ENCODE measurements around the gene HNRNPUL1. TPM values are rescaled to one million over a fixed set of nuclear protein-coding genes. Genes with fewer than 3 reads are reported as not detected.

HNRNPUL1 gene
- total RNA-seq, 4 donors from 2014 or later: 129 to 180 (median 150) TPM

- TF ChIP-seq CTCF (IDR thresholded peaks at IDR 0.05) (no peak), POLR2A (IDR thresholded peaks at IDR 0.05) (no peak)
- no peak for DNase-seq
- 76 to 80% methylated on average over 7 of the region's 7 CpGs for WGBS, 2 donors
- Histone ChIP-seq H3K27me3 (no peaks in the 10 kb centered on the region), H3K27ac (peak overlapping the region; percentile 37 to 73 (median 63)), H3K4me1 (peaks cover 23 to 51% of the 10 kb centered on the region in 2 donors), H3K36me3 (peaks cover 49 to 65% of the 10 kb centered on the region in 2 donors), H3K9me3 (no peaks in the 10 kb centered on the region), H3K4me3 (replicated peaks in 1 of 3) (no peak overlapping the region)
- intact Hi-C loops (cut with DNase I): no loop called here
Observed at GRCh38 chr19:41297628-41298347, 33.6 kb downstream of the HNRNPUL1 start.

- Histone ChIP-seq H3K4me1 (peaks cover 23 to 51% of the 10 kb centered on the region in 2 donors), H3K27ac (peak overlapping the region; percentile 37 to 73 (median 63)), H3K27me3 (no peaks in the 10 kb centered on the region), H3K4me3 (replicated peaks in 1 of 3) (no peak overlapping the region), H3K36me3 (peaks cover 47 to 65% of the 10 kb centered on the region in 2 donors), H3K9me3 (no peaks in the 10 kb centered on the region)
- intact Hi-C loops (cut with DNase I): no loop called here
- peak; percentile 50 to 58 for DNase-seq
- WGBS, 2 donors: 30 to 31% methylated on average over 4 of the region's 4 CpGs
- no peak for TF ChIP-seq CTCF (IDR thresholded peaks at IDR 0.05)
- TF ChIP-seq POLR2A (IDR thresholded peaks at IDR 0.05): no peak
Observed at GRCh38 chr19:41298348-41298964, 34.3 kb downstream of the HNRNPUL1 start.

GRCh38 chr19:41299046-41299754, 35.0 kb downstream of the HNRNPUL1 start:
- TF ChIP-seq POLR2A (IDR thresholded peaks at IDR 0.05): no peak
- TF ChIP-seq CTCF (IDR thresholded peaks at IDR 0.05): no peak
- Histone ChIP-seq H3K4me3 (replicated peaks in 1 of 3) (no peak overlapping the region), H3K27me3 (no peaks in the 10 kb centered on the region), H3K36me3 (peaks cover 47 to 65% of the 10 kb centered on the region in 2 donors), H3K4me1 (peaks cover 23 to 51% of the 10 kb centered on the region in 2 donors), H3K27ac (peak overlapping the region; percentile 59 to 73 (median 63)), H3K9me3 (no peaks in the 10 kb centered on the region)
- intact Hi-C loops (cut with DNase I): no loop called here
- 53 to 65% methylated on average over 10 of the region's 10 CpGs for WGBS, 2 donors
- DNase-seq: peak; percentile 36 to 50

- Histone ChIP-seq H3K4me3 (replicated peaks in 1 of 3) (no peak overlapping the region), H3K27me3 (no peaks in the 10 kb centered on the region), H3K9me3 (no peaks in the 10 kb centered on the region), H3K4me1 (peaks cover 23 to 51% of the 10 kb centered on the region in 2 donors), H3K36me3 (peaks cover 47 to 65% of the 10 kb centered on the region in 2 donors), H3K27ac (peak overlapping the region; percentile 59 to 73 (median 63))
- TF ChIP-seq CTCF (IDR thresholded peaks at IDR 0.05) (no peak), POLR2A (IDR thresholded peaks at IDR 0.05) (no peak)
- 20 to 31% methylated on average over 4 of the region's 4 CpGs for WGBS, 2 donors
- intact Hi-C loops (cut with DNase I): no loop called here
- DNase-seq: peak; percentile 70 to 71
Observed at GRCh38 chr19:41299755-41300089, 35.5 kb downstream of the HNRNPUL1 start.

Measured in thyroid gland (tissue), 4 donors.